ENCODE data around the gene SP110. TPM values are rescaled to one million over a fixed set of nuclear protein-coding genes. Genes with fewer than 3 reads are reported as not detected.

SP110 gene
- total and polyA plus RNA-seq, 9 donors: 18.4 to 46.1 (median 21.4) TPM

DNA sequence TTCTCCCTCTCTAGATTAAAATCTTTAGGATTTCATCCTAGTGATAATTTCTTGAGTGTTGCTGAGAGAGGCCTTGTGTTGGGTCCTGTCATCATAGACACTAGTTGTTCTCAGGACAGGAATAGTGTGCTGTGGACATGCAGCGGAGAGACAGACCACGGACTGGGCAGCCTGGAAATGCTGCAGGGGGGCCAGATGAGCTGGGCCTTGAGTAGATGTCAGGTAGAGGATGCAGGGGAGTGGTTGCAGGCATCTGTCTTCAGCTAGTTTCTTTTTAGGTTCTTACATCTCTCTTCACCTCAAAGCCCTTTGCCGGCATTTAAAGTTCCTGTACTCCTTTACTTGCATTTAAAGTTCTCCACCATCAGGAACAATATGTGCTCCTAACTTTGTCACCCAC is 42.8 kb downstream of the SP110 start:
- no peaks in the 10 kb centered on the region for H3K9me3 ChIP-seq
- 76 to 83% (median 82%) methylated on average over 3 of the region's 3 CpGs for WGBS, 3 donors
- DNase-seq: no peak
- intact Hi-C loops (cut with DNase I): no loop called here
- TF ChIP-seq EP300 (IDR thresholded peaks at IDR 0.05): no peak
- no peak for TF ChIP-seq POLR2A (IDR thresholded peaks at IDR 0.05)
- TF ChIP-seq, protein P1, sequence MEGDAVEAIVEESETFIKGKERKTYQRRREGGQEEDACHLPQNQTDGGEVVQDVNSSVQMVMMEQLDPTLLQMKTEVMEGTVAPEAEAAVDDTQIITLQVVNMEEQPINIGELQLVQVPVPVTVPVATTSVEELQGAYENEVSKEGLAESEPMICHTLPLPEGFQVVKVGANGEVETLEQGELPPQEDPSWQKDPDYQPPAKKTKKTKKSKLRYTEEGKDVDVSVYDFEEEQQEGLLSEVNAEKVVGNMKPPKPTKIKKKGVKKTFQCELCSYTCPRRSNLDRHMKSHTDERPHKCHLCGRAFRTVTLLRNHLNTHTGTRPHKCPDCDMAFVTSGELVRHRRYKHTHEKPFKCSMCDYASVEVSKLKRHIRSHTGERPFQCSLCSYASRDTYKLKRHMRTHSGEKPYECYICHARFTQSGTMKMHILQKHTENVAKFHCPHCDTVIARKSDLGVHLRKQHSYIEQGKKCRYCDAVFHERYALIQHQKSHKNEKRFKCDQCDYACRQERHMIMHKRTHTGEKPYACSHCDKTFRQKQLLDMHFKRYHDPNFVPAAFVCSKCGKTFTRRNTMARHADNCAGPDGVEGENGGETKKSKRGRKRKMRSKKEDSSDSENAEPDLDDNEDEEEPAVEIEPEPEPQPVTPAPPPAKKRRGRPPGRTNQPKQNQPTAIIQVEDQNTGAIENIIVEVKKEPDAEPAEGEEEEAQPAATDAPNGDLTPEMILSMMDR (IDR thresholded peaks at IDR 0.05): no peak
- H3K36me3 ChIP-seq: no peaks in the 10 kb centered on the region
- no peak overlapping the region for H3K4me3 ChIP-seq
- H3K27me3 ChIP-seq: no peaks in the 10 kb centered on the region
- H3K4me1 ChIP-seq (ENCODE audit: insufficient read depth): no peaks in the 10 kb centered on the region
- no peak overlapping the region for H3K27ac ChIP-seq

DNA sequence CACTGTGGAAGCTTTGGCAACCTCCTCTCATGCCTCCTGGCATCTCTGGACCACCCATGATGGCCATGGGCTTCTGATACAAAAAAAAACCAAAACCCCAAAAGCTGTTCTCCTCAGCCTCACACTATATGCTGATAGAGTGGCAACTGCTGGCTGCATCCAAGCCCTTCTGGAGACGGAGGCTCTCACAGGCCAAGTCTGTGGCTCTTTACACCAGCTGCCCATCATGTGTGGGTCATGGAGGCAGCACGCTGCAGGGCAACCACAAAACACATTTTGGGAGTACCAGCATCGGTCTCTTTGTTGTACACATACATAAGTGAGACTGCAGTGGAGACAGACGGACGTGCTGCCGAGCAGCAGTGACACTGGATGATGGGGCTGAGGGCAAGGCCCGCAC is 45.3 kb downstream of the SP110 start:
- Histone ChIP-seq H3K4me3 (no peak overlapping the region), H3K27me3 (no peaks in the 10 kb centered on the region), H3K9me3 (no peaks in the 10 kb centered on the region), H3K36me3 (no peaks in the 10 kb centered on the region), H3K4me1 (ENCODE audit: insufficient read depth) (no peaks in the 10 kb centered on the region), H3K27ac (no peak overlapping the region)
- 92 to 97% (median 94%) methylated on average over 7 of the region's 7 CpGs for WGBS, 3 donors
- no peak for DNase-seq
- intact Hi-C loops (cut with DNase I): no loop called here
- TF ChIP-seq, protein P1 (IDR thresholded peaks at IDR 0.05): no peak
- TF ChIP-seq POLR2A (IDR thresholded peaks at IDR 0.05) (no peak), EP300 (IDR thresholded peaks at IDR 0.05) (no peak)

DNA sequence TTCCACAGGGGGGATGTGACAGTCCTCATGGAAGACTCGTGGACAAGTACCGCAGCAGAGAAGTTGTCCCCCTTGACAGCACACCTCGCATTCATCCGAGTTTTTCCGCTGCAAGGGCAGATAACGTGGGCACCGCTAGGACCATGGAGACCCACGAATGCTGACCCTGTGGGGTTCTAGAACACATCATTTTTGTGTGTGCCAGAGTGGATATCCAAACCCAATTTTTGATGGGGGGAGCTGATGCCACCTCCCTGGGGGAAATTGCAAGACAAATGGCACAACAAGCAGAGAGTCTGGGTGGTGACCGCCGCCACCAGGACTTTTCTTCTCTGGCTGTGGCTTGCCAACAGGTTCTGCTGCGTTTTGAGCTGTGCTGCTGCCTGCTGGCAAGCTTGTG is 46.9 kb downstream of the SP110 start:
- TF ChIP-seq, protein P1 (IDR thresholded peaks at IDR 0.05): no peak
- no peak for DNase-seq
- 92 to 94% (median 93%) methylated on average over 11 of the region's 11 CpGs for WGBS, 3 donors
- Histone ChIP-seq H3K4me3 (no peak overlapping the region), H3K4me1 (ENCODE audit: insufficient read depth) (no peaks in the 10 kb centered on the region), H3K27me3 (no peaks in the 10 kb centered on the region), H3K9me3 (no peaks in the 10 kb centered on the region), H3K27ac (no peak overlapping the region), H3K36me3 (no peaks in the 10 kb centered on the region)
- intact Hi-C loops (cut with DNase I): no loop called here

DNA sequence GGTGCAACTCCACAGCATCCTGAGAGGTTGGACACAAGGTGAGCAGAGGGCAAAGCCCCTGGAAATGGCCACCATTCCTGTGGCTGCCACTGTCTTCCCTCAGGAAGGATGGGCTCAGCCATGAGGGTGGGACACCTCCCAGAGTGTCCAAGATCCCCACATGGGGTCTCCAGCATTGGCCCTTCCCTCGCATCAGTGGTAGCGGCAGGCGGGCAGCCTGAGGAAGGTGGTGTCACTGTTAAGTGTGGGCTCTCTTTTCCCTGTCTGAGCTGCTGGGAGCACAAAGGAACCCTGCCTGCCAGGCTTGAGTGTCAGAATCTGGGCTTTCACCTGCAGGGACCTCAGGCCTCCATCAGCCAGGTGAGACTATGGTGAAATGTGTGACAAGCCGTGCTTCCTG is 47.6 kb downstream of the SP110 start:
- Histone ChIP-seq H3K36me3 (no peaks in the 10 kb centered on the region), H3K9me3 (no peaks in the 10 kb centered on the region), H3K4me1 (ENCODE audit: insufficient read depth) (no peaks in the 10 kb centered on the region), H3K27me3 (no peaks in the 10 kb centered on the region), H3K27ac (no peak overlapping the region), H3K4me3 (no peak overlapping the region)
- no peak for DNase-seq
- WGBS, 3 donors: 97 to 100% (median 100%) methylated on average over 4 of the region's 4 CpGs
- TF ChIP-seq, protein P1 (IDR thresholded peaks at IDR 0.05): no peak
- TF ChIP-seq EP300 (IDR thresholded peaks at IDR 0.05): no peak
- no peak for TF ChIP-seq POLR2A (IDR thresholded peaks at IDR 0.05)
- intact Hi-C loops (cut with DNase I): no loop called here

DNA sequence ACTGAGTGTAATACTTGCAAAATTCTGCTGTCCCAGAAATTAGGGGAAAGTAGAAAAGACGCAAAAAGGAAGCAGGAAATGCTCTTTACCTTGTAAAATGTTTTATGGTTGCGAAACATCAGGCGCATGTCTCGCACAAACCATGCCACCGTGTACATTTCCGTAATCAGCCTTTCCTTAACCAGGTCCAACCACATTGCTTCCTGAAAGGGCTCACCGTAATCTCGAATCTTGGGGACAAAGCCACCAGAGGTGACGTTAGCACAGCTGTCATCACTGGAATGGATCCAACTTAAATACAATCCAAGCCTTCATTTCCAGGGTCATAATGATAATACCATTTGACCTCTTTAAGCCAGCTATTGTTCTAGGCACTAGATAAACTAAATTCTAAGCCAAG is 49.3 kb downstream of the SP110 start:
- no peaks in the 10 kb centered on the region for H3K36me3 ChIP-seq
- TF ChIP-seq POLR2A (IDR thresholded peaks at IDR 0.05) (no peak), EP300 (IDR thresholded peaks at IDR 0.05) (no peak)
- TF ChIP-seq, protein P1 (IDR thresholded peaks at IDR 0.05): no peak
- no peaks in the 10 kb centered on the region for H3K9me3 ChIP-seq
- no peak for DNase-seq
- intact Hi-C loops (cut with DNase I): no loop called here
- 81 to 85% (median 85%) methylated on average over 9 of the region's 9 CpGs for WGBS, 3 donors
- H3K27me3 ChIP-seq: no peaks in the 10 kb centered on the region
- no peaks in the 10 kb centered on the region for H3K4me1 ChIP-seq (ENCODE audit: insufficient read depth)
- H3K4me3 ChIP-seq: no peak overlapping the region
- no peak overlapping the region for H3K27ac ChIP-seq

Data from ovary (tissue), 9 donors.